Breast epithelium (tissue), 4 donors: Measurements from ENCODE around the gene SHANK3. TPM values are rescaled to one million over a fixed set of nuclear protein-coding genes. Genes with fewer than 3 reads are reported as not detected.

ENCODE experiments used
- DNase-seq, 2 donors: peaks; one replicate each; pipeline ENCODE4 v3.0.0-alpha.2; 2019; ENCODE audit warnings: low spot score in 2 of 2
- H3K27ac ChIP-seq, 2 donors: fragments of 200-600 bp; sonication (generic) in 1 of 2; one replicate each; pipeline ENCODE4 v1.5.1; 2016 to 2019; ENCODE audit warnings: mild to moderate bottlenecking in 1 of 2
- H3K27me3 ChIP-seq, 2 donors: fragments of 200-600 bp; sonication (generic) in 1 of 2; one replicate each; pipeline versions ENCODE4 v1.5.1 to v1.6.0; 2017 to 2019; ENCODE audit warnings: control low read depth in 1 of 2, mild to moderate bottlenecking in 1 of 2
- H3K36me3 ChIP-seq: fragments of 200-600 bp; one replicate; pipeline ENCODE4 v1.5.1; 2019
- H3K4me1 ChIP-seq, 2 donors: fragments of 200-600 bp; sonication (generic); one replicate each; pipeline ENCODE4 v1.5.1; 2016 to 2019; ENCODE audit warnings: control low read depth in 1 of 2
- H3K4me3 ChIP-seq, 3 donors: fragments of 200-600 bp; sonication (generic); 1 replicate in 2 of 3; 2 replicates in 1 of 3; pipeline ENCODE4 v1.5.1; 2016 to 2019; ENCODE audit warnings: mild to moderate bottlenecking in 3 of 3, moderate library complexity in 2 of 3
- H3K9me3 ChIP-seq, 2 donors: fragments of 200-600 bp; sonication (generic) in 1 of 2; one replicate each; pipeline ENCODE4 v1.5.1; 2016 to 2019; ENCODE audit warnings: control low read depth in 1 of 2
- CTCF ChIP-seq, 3 donors: fragments of 450-650 bp; IDR thresholded peaks; one replicate each; pipeline ENCODE4 v1.5.1; 2016 to 2017; ENCODE audit warnings: antibody characterized with exemption in 3 of 3, mild to moderate bottlenecking in 3 of 3, moderate library complexity in 3 of 3
- POLR2A ChIP-seq: fragments of 450-650 bp; IDR thresholded peaks from one replicate; pipeline ENCODE4 v1.6.1; 2016; ENCODE audit warnings: antibody characterized with exemption, mild to moderate bottlenecking, moderate library complexity
- POLR2AphosphoS5 ChIP-seq, 3 donors: sonication (generic); formaldehyde crosslinking; IDR thresholded peaks; one replicate each; pipeline ENCODE4 v1.6.1; 2017; ENCODE audit warnings: antibody characterized with exemption in 3 of 3
- intact Hi-C: fragments of 100-400 bp; cut with DNase I; formaldehyde crosslinking; loops from one replicate; pipeline ENCODE4 v1.15.1; 2023; ENCODE audit warnings: low total_unique reads
- total RNA-seq, 3 donors: library from RNA; depleted of rRNA; stranded (reverse); fragments of >200 nt; gene quantifications; one replicate each; pipeline ENCODE4 v1.1.0, GENCODE V29; 2016

The SHANK3 gene
- total RNA-seq, 3 donors from 2014 or later = 4.8 to 28.8 (median 5.9) TPM

GRCh38 chr22:50705851-50706351, 33.3 kb downstream of the SHANK3 start:
- Histone ChIP-seq H3K27me3 (no peaks in the 10 kb centered on the region), H3K4me3 (no peak overlapping the region), H3K9me3 (no peaks in the 10 kb centered on the region), H3K4me1 (no peaks in the 10 kb centered on the region), H3K36me3 (no peaks in the 10 kb centered on the region), H3K27ac (no peak overlapping the region)
- intact Hi-C loops = no loop called here
- DNase-seq = no peak
- TF ChIP-seq POLR2AphosphoS5 (IDR thresholded peaks at IDR 0.05) (no peak), POLR2A (no peak), CTCF (IDR thresholded peaks at IDR 0.05) (no peak)

DNA sequence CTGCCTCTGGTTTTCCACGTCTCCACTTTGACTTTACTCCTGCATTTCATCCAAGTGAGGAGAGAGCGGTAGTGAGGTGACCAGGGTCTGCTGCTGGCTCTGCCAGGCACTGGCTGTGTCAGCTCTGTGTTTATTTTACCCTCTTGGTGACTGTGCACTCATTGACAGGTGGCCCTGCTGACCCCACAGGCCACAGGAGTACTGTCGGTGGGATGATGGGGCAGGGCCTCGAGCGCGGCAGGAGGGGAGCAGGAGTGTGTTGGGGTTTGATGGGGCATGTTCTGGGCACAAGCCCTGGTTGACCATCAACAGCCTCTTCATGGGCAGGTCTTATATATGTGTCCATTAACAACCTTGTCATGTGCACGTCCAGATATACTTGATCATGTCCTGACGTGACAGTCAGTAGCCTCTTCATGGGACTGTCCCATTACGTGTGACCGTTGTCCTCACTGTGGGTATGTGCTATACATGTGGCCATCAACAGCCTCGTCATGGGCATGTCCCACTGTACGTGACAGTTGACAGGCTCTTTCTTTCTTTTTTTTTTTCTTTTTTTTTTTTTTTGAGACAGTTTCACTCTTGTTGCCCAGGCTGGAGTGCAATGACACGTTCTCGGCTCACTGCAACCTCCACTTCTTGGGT, 34.0 kb downstream of the SHANK3 start:
- DNase-seq = no peak
- H3K27ac ChIP-seq = no peak overlapping the region
- intact Hi-C loops = no loop called here
- H3K4me1 ChIP-seq = no peaks in the 10 kb centered on the region
- no peak overlapping the region for H3K4me3 ChIP-seq
- no peaks in the 10 kb centered on the region for H3K36me3 ChIP-seq
- H3K9me3 ChIP-seq = no peaks in the 10 kb centered on the region
- no peaks in the 10 kb centered on the region for H3K27me3 ChIP-seq
- TF ChIP-seq CTCF (IDR thresholded peaks at IDR 0.05) = no peak
- TF ChIP-seq POLR2AphosphoS5 (IDR thresholded peaks at IDR 0.05) = no peak
- no peak for TF ChIP-seq POLR2A

- intact Hi-C loops = no loop called here
- Histone ChIP-seq H3K4me3 (no peak overlapping the region), H3K9me3 (no peaks in the 10 kb centered on the region), H3K36me3 (no peaks in the 10 kb centered on the region), H3K27me3 (no peaks in the 10 kb centered on the region), H3K4me1 (peaks cover 0 to 4% of the 10 kb centered on the region in 2 donors), H3K27ac (no peak overlapping the region)
- DNase-seq = no peak
- TF ChIP-seq POLR2AphosphoS5 (IDR thresholded peaks at IDR 0.05) (no peak), POLR2A (no peak), CTCF (IDR thresholded peaks at IDR 0.05) (no peak)
Observed at GRCh38 chr22:50708474-50708873, 35.9 kb downstream of the SHANK3 start.

DNA sequence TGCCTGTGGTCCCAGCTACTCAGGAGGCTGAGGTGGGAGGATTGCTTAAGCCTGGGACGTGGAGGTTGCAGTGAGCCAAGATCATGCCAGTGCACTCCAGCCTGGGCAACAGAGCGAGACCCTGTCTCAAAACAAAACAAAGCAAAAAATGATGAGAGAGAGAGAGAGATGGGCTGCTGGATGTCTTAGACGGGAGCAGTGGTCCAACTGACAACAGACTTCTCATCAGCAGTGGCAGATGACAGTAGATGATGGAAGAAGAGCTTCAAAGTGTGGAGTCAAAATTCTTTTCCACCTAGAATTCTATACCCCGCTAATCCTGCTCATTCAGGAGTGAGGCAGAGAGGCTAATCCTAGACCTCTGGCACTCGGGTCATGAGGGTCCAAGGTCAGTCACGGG, 36.4 kb downstream of the SHANK3 start:
- H3K4me3 ChIP-seq = no peak overlapping the region
- no peaks in the 10 kb centered on the region for H3K9me3 ChIP-seq
- intact Hi-C loops = no loop called here
- TF ChIP-seq POLR2AphosphoS5 (IDR thresholded peaks at IDR 0.05) (no peak), POLR2A (no peak)
- no peaks in the 10 kb centered on the region for H3K36me3 ChIP-seq
- no peaks in the 10 kb centered on the region for H3K27me3 ChIP-seq
- no peak overlapping the region for H3K27ac ChIP-seq
- H3K4me1 ChIP-seq = peaks cover 0 to 4% of the 10 kb centered on the region in 2 donors
- DNase-seq = no peak

DNA sequence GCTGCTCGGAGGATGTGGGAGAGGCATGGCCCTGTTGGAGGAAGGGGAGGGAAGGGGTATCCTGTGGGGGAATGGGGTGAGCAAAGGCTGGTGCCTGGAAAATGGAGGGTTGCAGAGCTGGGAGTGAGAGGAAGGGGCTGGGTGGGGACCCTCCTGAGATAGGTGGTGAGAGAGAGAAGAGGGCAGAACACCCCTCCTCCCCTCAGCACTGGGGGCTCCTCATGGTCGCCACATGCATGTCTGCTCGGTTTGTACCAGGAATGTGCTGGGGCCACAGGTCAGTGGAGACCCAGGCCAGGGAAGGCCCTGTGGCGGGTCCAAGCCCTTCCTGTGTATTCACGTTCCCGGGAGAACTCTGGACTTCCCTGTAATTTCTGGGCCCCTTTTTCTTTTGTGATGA, 37.6 kb downstream of the SHANK3 start:
- Histone ChIP-seq H3K4me3 (no peak overlapping the region), H3K9me3 (no peaks in the 10 kb centered on the region), H3K36me3 (no peaks in the 10 kb centered on the region), H3K27ac (no peak overlapping the region), H3K27me3 (no peaks in the 10 kb centered on the region), H3K4me1 (peaks cover 0 to 4% of the 10 kb centered on the region in 2 donors)
- intact Hi-C loops = no loop called here
- TF ChIP-seq POLR2A (no peak), POLR2AphosphoS5 (IDR thresholded peaks at IDR 0.05) (no peak), CTCF (IDR thresholded peaks at IDR 0.05) (no peak)
- DNase-seq = no peak
